GM18861 (cell line): ENCODE data around the gene KRTAP10-9.
"Not testable (repeated sequence)": the region's sequence is repeated elsewhere in the genome, so short reads cannot be mapped to it uniquely, and the experiment has no call there.

Experiments used
- ATAC-seq: cut with Tn5 transposase; IDR thresholded peaks from one replicate; pipeline ENCODE4 v1.9.1; 2021; ENCODE audit not compliant: unreplicated experiment

KRTAP10-9 gene

DNA sequence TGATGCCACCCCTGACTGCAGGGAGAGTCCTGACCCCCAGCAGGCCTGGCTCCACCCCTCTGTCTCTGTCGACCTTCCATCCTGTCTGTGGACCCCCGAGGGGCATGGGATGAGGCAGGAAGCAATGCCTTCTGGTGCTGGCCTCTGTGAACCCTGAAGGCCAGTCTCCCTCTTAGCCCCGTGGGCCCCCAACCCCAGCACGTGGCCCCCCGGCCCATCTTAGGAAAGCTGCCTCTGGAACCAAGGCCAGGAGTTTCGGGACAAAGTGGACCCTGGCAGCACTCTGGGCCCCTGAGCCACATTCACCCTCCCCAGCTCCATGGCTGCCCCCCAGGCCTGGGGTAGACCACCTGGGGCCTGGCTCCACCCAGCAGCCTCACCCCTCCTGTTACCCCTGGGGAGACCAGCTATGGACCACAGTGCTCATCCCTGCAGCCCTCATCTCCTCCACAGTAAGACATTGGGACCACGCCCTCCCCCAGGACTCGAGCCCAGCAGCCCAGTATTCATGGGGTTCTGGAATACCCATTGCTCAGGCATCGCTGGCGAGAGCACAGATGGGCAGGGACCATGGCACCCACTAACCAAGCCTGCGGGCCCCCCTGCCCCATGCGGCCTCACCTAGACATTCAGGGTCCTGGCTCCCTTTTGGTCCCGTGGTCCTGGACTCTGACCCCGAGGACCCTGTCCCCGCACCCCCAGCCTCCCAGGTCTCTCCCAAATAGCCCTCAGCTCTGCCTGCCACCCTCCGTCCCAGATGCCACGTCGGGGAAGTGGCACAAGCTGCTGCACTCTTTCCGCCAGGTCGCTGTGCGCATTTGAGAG is 11.8 kb downstream of the KRTAP10-9 start:
- not testable (repeated sequence) for ATAC-seq

DNA sequence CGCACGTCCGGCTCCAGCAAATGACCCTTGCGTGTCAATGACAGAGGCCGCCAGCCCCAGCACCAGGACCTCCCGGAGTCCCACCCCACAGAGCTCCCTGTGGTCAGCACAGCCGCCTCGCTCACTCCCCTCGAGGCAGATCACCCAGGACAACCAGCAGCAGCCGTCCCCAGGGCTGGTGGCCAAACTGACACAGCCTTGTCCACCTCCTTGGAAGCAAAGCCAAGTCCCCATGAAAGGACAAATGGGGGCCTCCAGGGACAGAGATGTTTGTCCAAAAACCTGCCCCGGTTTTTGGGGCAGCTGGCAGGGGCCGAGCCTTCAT is 12.4 kb downstream of the KRTAP10-9 start:
- ATAC-seq = no peak

DNA sequence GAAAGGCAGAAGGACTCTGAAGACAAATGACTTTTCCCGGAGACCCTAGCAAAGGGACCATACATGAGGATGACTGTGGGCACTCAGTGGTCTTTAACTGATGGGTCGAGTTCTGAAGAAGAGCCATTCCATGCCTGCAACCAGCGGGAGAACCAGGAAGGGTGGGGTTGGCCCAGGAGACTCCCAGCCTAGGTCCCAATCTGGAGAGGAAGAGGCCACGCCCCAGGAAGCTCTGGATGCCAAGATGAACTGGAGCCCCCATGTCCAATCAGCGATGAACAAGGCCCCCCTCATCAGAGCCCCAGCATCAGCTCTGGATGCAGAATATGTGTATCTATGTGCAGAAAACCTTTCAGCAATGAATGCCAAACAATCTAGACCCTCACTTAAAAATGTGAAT is 13.9 kb downstream of the KRTAP10-9 start:
- ATAC-seq = no peak

DNA sequence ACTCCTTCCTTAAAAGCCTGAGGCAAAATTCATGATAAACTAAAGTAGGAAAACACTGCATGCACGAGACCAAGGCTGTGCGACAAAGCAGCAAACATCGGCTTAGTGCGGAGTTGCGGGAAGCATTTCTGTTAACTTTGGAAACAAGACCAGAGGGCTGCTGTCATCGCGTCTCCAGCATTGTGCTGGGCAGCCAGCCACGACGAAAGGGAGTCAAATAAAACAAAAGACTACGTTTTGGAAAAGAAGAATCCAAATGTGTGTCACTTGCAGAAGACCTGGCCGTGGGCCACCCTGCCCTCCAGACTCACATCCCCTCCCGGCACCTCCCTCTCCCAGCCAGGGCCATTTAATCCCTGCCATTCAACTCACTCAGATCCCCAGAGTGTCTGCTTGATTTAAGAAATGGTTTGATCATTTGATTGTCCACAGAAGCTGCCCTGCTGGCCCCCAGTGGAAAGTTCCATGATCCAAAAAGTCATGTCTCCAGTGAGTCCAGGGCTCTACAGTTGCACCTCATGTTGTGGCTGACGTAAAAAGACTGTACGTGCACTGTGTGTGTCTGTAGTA is 16.9 kb downstream of the KRTAP10-9 start:
- ATAC-seq = no peak

DNA sequence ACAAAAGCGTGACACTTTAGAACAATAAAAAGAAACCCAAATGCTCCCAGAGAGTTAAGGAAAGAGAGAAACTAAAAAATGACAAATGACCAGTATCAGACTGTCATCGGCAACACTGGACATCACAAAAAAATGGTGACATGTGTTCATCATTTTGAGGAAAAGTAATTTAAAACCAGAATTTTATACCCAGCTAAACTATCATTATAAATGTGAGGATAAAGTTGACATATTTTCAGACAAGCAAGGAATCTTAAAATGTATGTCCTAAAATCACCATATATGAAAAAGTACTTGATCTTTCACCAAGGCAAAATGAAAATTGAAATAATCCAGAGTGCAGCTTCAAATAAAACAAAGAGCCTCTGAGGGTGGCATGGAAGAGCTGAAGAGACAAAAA is 18.0 kb downstream of the KRTAP10-9 start:
- ATAC-seq = no peak

DNA sequence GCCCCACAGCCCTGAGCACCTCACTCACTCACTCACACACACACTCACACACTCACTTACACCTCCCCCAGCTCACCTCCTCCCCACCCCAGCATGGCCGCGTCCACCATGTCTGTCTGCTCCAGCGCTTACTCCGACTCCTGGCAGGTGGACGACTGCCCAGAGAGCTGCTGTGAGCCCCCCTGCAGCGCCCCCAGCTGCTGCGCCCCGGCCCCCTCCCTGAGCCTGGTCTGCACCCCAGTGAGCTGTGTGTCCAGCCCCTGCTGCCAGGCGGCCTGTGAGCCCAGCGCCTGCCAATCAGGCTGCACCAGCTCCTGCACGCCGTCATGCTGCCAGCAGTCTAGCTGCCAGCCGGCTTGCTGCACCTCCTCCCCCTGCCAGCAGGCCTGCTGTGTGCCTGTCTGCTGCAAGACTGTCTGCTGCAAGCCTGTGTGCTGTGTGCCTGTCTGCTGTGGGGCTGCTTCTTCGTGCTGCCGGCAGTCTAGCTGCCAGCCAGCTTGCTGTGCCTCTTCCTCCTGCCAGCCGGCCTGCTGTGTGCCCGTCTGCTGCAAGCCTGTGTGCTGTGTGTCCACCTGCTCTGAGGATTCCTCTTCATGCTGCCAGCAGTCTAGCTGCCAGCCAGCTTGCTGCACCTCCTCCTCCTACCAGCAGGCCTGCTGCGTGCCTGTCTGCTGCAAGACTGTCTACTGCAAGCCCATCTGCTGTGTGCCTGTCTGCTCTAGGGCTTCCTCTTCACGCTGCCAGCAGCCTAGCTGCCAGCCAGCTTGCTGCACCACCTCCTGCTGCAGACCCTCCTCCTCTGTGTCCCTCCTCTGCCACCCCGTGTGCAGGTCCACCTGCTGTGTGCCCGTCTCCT is 19.7 kb downstream of the KRTAP10-9 start, which contains the start of gene KRTAP10-11:
KRTAP10-11 (plus strand) TSS at position 49 of the 856 bp plus-strand sequence; CDS start at position 94, 45 bp downstream.
- not testable (repeated sequence) for ATAC-seq

DNA sequence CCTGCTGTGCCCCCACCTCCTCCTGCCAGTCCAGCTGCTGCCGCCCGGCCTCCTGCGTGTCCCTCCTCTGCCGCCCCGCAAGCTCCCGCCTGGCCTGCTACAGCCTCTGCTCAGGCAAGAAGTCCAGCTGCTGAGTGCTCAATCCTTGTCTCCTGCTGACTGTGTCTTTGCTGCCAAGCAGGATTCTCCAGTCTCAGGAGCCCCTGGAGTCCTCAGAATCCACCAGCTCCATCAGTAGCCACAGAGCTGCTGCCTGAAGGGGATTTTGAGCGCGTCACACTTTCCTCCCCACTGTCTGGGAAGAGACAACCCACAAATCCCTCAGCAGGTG is 20.3 kb downstream of the KRTAP10-9 start:
- no peak for ATAC-seq

DNA sequence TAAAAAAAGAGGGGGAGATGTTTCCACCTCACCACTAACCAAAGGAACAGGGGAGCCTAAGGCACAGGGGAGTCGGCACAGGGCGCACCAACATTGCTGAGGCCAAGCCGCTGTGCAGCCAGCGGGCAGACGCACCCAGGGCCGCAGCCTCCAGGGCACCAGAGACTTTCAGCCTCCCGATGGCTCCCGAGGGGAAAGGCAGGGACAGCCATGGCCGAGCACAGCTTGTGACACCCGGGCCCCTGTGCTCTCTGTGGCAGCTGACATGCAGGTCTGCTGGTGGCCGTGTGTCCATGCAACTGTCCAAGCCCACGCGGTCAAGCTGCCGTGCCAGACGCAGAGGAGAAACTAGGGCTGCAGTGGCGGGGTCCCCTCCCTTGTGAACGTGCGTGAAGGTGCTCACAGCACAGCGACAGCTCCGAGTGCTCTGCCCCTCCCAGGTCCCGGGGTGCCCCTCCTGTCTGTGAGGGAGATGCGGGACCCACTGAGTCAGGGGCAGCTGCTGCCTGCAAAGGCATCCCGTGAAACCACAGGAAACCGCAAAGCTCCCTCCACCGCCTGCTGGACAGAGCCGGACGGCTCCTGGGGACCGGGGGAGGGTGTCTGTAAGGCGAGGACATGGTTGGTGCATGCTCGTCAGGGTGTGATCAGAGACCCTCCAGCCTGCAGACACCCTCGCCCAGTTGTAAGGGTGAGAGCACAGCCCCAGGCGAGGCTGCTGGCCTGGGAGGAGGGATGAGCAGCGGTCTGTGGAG is 21.8 kb downstream of the KRTAP10-9 start:
- no peak for ATAC-seq

DNA sequence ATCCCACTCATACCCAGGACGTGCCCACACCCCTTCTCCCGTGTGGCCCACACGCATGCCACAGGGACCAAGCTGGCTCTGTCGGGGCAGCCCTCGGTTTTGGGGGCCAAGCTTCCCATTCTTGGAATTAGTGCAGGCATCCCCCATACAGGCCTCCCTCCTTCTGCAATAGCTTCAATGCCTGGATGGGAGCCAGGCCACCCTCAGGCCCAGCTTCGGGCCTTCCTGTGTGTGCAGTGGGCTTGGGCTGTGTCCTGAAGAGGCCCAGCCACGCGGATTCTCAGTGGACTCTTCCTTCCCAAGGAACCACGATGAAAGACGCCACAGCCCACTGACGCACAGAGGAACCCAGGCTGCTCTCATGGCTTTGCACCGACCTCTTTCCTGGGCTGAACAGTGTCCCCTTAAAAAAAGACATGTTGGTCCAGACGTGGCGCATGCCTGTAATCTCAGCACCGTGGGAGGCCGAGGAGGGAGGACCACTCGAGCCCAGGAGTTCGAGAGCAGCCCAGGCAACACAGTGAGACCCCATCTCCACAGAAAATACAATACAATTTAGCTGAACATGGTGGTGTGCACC is 22.7 kb downstream of the KRTAP10-9 start:
- no peak for ATAC-seq

DNA sequence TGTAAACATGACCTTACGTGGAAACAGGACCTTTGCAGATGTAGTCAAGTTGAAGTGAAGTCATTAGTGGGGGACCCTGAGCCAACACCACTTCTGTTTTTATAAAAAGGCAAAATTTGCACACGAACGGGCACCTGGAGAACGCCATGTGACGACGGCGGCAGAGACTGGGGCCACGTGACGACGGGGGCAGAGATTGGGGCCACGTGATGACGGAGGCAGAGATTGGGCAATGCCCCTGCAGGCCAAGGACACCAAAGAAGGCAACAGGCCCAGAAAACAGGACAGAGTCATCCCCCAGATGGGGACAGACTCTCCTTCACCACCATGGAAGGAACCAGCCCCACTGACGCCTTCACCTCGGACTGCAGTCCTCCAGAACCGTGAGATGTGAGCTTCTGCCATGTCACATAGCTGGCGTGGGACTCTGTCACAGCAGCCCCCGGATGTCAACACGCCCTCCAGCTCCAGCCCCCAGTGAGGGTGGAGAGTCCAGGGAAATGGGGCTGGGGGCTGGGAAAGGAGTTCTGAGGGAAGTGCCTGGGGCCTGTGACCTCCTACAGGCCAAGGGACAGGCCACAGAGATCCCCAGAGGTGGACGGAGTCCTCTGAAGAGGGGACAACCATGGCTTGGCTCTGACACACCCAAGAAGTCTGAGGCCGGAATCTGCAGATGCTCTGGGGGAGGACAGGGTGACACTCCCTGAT is 23.5 kb downstream of the KRTAP10-9 start:
- no peak for ATAC-seq

DNA sequence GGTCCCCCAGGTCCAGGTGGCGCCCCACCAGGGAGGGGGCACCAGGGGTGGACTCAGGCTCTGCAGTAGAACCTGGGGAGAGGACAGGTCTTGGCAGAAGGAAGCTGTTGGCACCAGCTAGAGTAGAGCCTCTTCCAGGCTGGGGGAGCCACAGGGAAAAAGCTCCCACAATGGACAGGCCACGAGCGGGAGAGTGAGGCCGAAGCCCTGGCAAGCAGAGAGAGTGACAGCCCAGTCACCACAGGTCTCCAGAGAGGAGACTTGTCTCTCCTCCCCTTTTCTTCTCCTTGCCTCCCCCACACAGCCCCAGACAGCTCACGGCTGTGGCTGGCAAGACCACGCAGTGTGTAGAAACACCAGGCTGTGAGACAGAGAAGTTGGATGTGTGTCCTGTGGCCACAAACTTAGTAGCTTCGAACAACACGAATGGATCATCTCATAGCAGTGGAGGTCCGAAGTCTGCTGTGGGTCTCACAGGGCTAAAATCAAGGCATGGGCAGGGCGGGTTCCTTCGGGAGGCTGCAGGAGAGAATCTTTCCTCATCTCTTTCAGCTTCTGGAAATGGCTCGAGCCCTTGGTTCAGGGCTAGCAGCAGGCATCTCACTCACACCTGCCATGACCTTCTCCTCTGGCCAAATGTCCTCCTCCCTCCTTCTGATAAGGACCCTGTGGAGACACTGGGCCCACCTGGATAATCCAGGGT is 24.2 kb downstream of the KRTAP10-9 start:
- no peak for ATAC-seq

DNA sequence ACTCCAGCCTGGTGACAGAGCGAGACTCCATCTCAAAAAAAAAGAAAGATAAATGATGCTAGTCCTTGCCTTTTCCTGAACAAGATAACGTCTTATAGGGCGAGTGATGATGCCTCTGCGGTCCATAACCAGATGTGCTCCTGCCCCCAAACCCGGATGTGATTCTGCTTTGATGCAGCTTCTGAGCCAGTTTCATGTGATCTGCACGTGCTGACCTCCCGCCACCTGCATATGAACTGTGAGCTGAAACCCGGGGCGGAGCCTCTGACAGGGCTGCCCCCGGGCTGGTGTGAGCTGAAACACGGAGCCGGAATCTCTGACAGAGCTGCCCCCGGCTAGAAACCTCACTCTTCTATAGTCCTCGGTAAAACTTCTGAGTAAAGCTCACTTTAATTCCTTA is 26.2 kb downstream of the KRTAP10-9 start:
- no peak for ATAC-seq

DNA sequence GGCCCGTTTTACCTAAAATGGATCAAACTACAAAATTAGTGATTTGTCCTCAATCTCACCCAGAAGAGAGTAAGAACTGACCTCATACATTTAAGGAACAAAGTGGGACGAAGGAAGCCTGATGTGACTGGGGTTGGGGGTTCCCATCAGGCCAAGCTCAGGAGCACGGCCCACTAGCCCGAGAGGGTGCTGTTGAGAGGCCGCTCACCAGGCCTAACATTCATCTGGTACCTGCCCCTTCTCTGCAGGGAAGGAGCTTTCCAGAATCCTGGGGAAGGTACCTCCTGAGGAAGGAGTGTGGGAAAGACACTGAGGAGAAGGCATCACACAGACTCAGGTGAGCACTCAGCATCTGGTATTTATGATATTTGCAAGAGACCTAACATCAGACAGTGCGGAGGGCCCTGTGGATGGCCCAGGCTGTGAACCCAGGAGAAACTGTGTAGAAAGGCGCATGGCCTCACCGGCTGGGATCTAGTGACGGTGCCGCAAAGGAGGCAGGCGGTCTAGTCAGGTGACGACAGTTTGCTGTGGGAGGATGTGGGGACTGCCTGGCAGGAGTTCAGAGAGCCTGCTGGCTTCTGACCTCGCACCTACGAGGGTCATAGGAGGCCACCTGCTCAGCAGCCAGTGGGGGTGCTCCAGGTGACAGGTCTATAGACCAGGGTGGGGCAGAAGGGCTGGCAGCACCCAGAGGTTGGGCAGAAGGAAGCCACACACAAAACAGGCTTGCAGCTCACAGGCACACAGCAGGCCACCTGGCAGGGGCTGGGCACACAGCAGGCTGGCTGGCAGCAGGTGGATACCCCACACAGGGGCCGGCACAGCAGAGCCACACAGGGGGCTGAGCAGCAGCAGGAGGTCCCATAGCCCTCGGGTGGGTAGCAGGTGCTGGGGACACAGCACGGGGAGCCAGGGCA is 27.0 kb downstream of the KRTAP10-9 start:
- no peak for ATAC-seq

DNA sequence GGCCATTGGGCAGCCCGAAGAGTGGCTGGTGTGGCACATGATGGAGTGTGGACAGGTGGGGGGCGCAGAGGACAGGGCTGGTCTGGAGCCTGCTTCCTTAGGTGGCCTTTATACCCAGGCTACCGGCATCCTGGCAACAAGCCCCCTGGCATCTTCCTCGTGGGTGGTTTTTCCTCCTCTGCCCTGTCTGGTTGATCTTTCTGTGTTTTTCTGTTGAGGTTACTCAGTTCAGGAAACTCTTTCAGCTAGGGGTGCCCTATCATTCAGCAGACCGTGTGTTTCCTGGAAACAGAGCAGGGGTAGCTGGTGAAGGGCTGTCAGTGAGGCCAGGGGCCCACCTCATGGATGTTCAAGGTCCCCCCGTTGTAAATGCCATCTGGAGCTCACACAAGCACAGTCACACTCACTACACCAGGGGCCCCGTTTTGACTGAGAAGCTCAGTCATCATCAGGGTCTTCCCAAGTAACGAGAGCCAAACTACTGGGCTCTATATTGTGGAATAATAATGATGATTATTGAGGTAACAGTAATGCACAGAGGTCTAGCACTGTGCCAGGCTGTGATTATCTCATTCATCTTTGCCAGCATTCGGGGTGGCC is 27.8 kb downstream of the KRTAP10-9 start, which contains the start of gene KRTAP12-4:
KRTAP12-4 (minus strand) TSS at position 84 of the 600 bp plus-strand sequence; CDS start at position 39, 45 bp downstream.
- ATAC-seq = no peak

DNA sequence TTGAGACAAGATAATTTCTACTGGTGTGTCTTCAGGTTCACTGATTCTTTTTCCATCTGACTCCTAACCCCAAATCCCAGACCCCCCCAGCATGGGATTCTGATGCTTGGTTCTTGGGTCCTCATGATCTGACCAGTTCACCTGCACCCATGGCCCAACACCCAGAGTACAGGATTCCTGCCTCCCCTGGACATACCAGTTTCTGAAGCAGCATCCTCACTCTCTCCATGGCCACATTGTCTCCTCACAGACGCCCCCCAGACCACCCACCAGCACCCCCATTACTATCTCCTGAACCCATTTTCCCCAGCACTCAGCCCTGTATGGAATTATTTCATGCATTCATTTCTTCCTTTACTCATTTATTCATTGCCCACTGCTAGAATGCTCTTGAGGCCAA is 30.0 kb downstream of the KRTAP10-9 start:
- ATAC-seq = no peak

DNA sequence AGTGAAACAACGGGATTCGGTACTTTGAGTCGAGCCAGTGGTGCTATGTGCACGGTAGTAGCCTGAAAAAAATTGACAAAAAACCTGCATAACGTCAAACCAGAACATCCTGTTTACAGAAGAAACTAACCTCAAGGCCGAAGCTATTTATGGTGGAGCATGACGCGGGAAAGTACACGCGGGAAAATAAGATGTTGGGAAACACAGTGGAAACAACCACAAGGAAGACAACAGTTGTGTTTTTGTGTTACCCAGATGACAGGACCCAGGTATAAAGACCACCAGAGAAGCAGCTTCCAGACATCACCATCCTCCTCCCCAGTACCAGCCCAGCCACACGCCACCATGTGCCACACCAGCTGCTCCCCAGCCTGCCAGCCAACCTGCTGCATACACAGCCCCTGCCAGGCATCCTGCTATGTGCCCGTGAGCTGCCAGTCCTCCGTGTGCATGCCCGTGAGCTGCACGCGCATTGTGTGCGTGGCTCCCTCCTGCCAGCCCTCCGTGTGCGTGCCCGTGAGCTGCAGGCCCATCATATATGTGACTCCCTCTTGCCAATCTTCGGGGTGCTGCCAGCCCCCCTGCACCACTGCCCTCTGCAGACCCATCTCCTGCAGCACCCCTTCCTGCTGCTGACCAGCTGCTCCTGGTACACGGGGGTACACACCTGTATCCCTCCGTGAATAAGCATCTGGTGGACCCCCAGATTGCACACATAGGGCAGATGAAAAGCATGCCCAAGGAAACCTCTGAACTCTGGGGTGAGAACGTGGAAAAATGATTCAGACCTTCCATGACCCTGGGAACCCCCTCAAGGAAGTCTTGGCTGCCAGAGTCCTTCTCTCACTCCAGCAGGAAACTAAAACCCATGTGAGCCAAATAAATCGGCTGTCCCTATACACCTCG is 31.0 kb downstream of the KRTAP10-9 start, which contains the start of gene KRTAP12-3:
KRTAP12-3 (plus strand) TSS at position 298 of the 906 bp plus-strand sequence; CDS start at position 346, 48 bp downstream.
- ATAC-seq = no peak

DNA sequence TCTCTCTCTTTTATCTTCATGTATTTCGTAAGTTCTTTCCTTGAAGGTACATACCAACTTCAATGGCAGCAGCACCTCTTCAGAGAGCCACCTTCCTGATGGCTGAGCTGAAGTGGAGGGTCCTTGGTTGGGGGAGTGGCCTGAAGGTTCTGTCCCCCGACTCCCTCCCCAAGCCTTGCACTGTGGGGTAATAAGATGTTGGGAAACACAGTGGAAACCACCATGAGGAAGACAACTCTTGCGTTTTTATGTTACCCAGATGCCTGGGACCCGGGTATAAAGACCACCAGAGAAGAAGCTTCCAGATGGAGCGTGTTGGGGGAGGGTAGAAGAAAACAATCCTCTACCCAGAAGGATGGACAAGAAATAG is 31.6 kb downstream of the KRTAP10-9 start:
- ATAC-seq = no peak
